Activated gamma-delta T cell treated with anti-CD3 and anti-CD28 coated beads, Interleukin-2, amount 50 U/mL, for 16 hours (primary cell): ENCODE results near the gene TAMALIN.

Experiments used
- DNase-seq: peaks from one replicate; pipeline ENCODE4 v3.0.0-alpha.2; 2020; ENCODE audit warnings: low read depth

Gene TAMALIN

GRCh38 chr12:52055731-52056711 is 49.3 kb downstream of the TAMALIN start:
- no peak for DNase-seq

GRCh38 chr12:52056801-52057637 is 50.3 kb downstream of the TAMALIN start:
- DNase-seq = no peak

DNA sequence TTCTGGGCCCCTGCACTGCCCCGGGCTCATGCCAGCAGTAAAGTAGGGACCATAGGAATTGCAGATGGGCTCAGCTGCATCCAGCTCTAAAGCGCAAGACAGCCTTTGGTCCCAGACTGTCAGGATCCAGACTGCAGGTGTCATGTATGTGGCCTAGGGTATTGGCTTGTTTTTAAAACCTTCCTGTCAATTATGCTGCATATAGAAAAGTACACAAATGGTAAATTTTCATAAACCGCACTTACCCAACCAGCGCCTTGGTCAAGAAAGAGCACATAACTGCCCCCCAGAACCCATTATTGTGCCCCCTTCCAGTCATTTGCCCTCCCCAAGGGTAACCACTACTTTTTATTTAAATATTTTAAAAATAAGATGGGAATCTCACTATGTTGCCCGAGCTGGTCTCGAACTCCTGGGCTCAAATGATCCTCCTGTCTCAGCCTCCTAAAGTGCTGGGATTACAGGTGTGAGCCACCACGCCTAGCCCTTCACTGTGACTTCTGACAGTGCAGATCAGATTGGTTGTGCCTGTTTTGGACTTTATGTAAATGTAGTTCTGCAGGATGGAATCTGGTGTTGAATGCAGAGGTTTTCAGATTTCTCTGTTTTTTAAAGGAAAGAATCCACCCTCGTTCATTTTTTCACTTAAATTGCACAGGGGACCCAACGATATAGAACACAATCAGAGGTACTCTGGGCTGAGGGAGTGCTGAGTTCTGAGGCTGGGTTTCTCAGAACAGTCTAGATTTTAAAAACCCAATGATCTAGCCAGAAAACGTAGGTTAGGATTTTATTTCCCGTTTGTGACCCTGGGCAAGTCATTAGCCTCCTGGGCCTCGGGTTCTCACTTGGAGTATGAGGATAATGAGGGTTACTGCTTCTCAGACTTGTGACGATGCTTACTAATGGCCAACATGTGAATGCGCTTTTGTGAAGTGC is 51.2 kb downstream of the TAMALIN start:
- no peak for DNase-seq

DNA sequence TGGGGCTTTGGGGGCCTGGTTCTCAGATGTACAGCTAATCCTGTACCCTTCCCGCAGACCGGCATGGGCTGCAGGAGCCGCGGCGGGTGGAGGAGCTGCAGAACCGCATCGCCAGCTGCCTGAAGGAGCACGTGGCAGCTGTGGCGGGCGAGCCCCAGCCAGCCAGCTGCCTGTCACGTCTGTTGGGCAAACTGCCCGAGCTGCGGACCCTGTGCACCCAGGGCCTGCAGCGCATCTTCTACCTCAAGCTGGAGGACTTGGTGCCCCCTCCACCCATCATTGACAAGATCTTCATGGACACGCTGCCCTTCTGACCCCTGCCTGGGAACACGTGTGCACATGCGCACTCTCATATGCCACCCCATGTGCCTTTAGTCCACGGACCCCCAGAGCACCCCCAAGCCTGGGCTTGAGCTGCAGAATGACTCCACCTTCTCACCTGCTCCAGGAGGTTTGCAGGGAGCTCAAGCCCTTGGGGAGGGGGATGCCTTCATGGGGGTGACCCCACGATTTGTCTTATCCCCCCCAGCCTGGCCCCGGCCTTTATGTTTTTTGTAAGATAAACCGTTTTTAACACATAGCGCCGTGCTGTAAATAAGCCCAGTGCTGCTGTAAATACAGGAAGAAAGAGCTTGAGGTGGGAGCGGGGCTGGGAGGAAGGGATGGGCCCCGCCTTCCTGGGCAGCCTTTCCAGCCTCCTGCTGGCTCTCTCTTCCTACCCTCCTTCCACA is 52.0 kb downstream of the TAMALIN start:
- no peak for DNase-seq

DNA sequence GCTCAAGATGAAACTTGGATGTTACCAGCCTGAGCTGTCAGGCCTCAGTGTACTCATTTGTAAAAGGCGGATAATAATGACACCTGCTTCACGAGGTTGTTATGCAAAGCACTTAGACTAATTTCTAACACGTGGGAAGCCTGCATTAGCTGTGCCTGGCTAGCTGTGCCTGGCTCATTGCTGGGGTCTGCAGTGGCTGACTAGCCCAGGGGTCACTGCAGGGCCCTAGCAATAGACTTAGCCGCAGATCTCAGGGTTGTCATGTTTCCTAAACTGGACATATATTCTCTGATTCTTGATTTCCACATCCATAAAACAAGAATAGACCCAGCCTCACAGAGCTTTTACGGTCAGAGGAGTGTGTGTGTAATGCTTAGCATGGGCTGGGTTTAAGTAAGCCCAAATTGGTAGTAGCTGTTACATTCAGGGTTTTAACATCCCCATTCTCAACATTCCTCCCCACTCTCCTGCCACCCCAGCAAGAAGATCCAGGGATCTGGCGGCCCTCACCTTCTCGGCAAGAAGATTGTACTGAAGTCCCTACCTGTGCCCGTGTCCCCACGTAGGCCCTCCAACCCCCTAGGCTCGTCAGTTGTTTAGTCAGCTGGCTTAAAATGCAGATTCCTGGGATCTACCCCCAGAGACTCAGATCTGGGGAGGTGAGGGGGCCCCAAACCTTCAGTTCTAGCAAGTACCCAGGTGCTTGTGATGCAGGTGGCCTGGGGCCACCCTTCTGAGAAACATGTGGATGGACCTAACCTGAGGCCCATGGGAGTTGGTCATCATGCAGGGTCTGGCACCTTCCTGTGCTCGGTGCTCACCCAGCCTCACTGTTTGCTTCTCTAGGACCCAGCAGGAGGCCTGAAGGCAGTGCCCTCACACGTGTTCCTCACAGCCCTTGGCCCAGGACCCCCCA is 53.1 kb downstream of the TAMALIN start:
- DNase-seq = no peak

- no peak for DNase-seq
These were observed 53.9 kb downstream of the TAMALIN start for GRCh38 chr12:52060498-52061177.

- no peak for DNase-seq
These were observed 54.9 kb downstream of the TAMALIN start for GRCh38 chr12:52061470-52062166.

GRCh38 chr12:52062167-52063081 is 55.7 kb downstream of the TAMALIN start:
- no peak for DNase-seq

GRCh38 chr12:52063082-52063924 is 56.6 kb downstream of the TAMALIN start:
- DNase-seq = no peak

DNA sequence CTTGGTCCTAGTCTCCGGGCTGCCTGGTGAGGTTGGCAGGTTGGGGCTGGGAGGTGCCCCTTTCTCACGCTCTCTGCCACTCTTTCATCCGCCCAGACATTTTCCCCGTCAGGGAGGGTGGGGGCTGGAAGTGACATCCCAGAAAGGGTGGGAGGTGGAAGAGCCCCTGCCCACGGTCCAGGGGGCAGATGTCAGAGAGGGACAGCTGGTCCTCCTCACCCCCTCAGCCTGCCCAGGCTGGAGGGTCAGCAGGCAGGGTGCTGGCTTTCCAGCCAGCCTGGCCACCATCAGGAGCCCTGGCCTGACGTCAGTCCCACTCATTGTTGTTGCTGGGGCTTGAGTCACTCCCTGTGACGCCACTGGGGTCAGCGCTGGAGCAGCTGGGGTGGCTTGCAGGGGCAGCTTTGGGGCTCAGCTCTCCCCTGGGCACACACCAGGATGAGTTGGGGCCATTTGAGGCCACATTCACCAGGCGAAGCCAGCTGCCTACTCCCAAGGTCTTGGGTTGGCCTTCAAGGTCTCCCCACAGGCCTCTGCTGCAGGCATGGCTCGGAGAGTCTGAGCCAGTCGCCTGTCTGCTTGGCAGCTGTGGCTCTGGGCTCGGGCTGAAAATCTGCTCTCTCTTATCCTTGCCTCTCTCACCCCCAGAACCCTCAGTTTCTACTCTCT is 57.4 kb downstream of the TAMALIN start:
- no peak for DNase-seq
